HEK293 (cell line): Measurements from ENCODE around the gene RASGEF1B.

Source experiments
- SALL2 ChIP-seq: fragments of 450-650 bp; formaldehyde crosslinking; IDR thresholded peaks from 2 replicates; pipeline ENCODE4 v1.5.0; 2017; ENCODE audit warnings: missing biosample characterization, mild to moderate bottlenecking, missing genetic modification characterization, borderline replicate concordance
- YY1 ChIP-seq: fragments of 450-650 bp; formaldehyde crosslinking; IDR thresholded peaks from 2 replicates; pipeline ENCODE4 v1.5.1; 2018; ENCODE audit warnings: missing biosample characterization, missing genetic modification characterization
- ZNF174 ChIP-seq: fragments of 450-650 bp; formaldehyde crosslinking; IDR thresholded peaks from 2 replicates; pipeline ENCODE4 v1.5.0; 2017; ENCODE audit warnings: missing biosample characterization, mild to moderate bottlenecking, missing genetic modification characterization
- ZNF324 ChIP-seq: fragments of 450-650 bp; formaldehyde crosslinking; IDR thresholded peaks from 2 replicates; pipeline ENCODE4 v1.5.1; 2016; ENCODE audit warnings: missing biosample characterization, missing genetic modification characterization
- TF ChIP-seq, protein P1 (sequence below): fragments of 450-650 bp; formaldehyde crosslinking; IDR thresholded peaks from 2 replicates; pipeline ENCODE4 v1.5.1; 2016; ENCODE audit warnings: missing biosample characterization, missing genetic modification characterization
- TF ChIP-seq, protein P2 (sequence below): fragments of 450-650 bp; formaldehyde crosslinking; IDR thresholded peaks from 2 replicates; pipeline ENCODE4 v1.5.1; 2016; ENCODE audit warnings: missing biosample characterization, missing genetic modification characterization

DNA sequence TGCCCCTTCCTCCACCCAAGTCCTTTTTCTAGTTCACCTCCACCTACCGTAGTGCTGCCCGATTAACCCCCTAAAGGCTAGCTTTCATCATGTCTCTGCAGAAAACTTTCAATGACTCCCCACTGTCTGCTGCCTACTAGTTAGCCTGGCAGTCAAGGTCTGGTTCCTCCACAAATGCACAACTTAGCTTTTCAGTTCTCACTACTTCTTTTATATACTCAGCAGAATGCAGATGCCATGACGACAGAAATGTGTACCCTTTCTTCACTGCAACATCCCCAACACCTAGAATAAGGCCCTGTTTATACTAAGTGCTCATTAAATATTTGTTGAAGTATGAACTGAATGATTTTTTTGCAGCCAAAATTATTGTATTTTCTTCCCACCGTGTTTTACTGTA, 30.9 kb upstream of the RASGEF1B start:
- TF ChIP-seq SALL2 (tag by site-specific recombination), result no peak
- TF ChIP-seq, protein P1, sequence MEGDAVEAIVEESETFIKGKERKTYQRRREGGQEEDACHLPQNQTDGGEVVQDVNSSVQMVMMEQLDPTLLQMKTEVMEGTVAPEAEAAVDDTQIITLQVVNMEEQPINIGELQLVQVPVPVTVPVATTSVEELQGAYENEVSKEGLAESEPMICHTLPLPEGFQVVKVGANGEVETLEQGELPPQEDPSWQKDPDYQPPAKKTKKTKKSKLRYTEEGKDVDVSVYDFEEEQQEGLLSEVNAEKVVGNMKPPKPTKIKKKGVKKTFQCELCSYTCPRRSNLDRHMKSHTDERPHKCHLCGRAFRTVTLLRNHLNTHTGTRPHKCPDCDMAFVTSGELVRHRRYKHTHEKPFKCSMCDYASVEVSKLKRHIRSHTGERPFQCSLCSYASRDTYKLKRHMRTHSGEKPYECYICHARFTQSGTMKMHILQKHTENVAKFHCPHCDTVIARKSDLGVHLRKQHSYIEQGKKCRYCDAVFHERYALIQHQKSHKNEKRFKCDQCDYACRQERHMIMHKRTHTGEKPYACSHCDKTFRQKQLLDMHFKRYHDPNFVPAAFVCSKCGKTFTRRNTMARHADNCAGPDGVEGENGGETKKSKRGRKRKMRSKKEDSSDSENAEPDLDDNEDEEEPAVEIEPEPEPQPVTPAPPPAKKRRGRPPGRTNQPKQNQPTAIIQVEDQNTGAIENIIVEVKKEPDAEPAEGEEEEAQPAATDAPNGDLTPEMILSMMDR (tag by site-specific recombination), result no peak
- no peak for TF ChIP-seq ZNF174 (tag by site-specific recombination)
- TF ChIP-seq, protein P2, sequence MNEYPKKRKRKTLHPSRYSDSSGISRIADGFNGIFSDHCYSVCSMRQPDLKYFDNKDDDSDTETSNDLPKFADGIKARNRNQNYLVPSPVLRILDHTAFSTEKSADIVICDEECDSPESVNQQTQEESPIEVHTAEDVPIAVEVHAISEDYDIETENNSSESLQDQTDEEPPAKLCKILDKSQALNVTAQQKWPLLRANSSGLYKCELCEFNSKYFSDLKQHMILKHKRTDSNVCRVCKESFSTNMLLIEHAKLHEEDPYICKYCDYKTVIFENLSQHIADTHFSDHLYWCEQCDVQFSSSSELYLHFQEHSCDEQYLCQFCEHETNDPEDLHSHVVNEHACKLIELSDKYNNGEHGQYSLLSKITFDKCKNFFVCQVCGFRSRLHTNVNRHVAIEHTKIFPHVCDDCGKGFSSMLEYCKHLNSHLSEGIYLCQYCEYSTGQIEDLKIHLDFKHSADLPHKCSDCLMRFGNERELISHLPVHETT (tag by site-specific recombination), result no peak
- TF ChIP-seq ZNF324 (tag by site-specific recombination), result no peak
- TF ChIP-seq YY1 (tag by site-specific recombination), result no peak
